ENCODE data around the gene ANKS1A. TPM values are rescaled to one million over a fixed set of nuclear protein-coding genes. Genes with fewer than 3 reads are reported as not detected.

ANKS1A gene
- total and polyA plus RNA-seq, 2 experiments from 2014 or later, result 12.1 to 31.9 TPM

- H3K4me1 ChIP-seq (ENCODE audit: insufficient read depth), result peaks cover 75% of the 10 kb centered on the region
- peaks cover 10% of the 10 kb centered on the region; the same call in 1 of the 2 replicates for H3F3A ChIP-seq (replicated peaks; ENCODE audit: low read depth)
- H3K9me2 ChIP-seq (ENCODE audit: insufficient read depth), result no peaks in the 10 kb centered on the region
- ATAC-seq, result no peak
- no peak overlapping the region for H3K4me3 Mint-ChIP-seq
- peaks cover 7% of the 10 kb centered on the region for H3K27me3 Mint-ChIP-seq (ENCODE audit: insufficient read depth, low read depth, poor library complexity)
- H3K4me1 Mint-ChIP-seq, result peaks cover 78% of the 10 kb centered on the region
- H3K4me3 ChIP-seq, result no peak overlapping the region
- DNase-seq (ENCODE audit: low spot score), result no peak
- H3K36me3 Mint-ChIP-seq (ENCODE audit: low read depth), result peaks cover 12% of the 10 kb centered on the region; the same call in 2 of the 3 replicates
- no peak overlapping the region for H3K27ac Mint-ChIP-seq
- no peak overlapping the region for H3K27ac ChIP-seq (ENCODE audit: low read depth)
- no peak overlapping the region for H3K4me2 ChIP-seq
- H2AFZ ChIP-seq, result no peak overlapping the region
- H4K20me1 ChIP-seq (replicated peaks; ENCODE audit: insufficient read depth), result no peaks in the 10 kb centered on the region
- no peaks in the 10 kb centered on the region for H3K27me3 ChIP-seq (ENCODE audit: insufficient read depth)
- H3K79me2 ChIP-seq (replicated peaks; ENCODE audit: insufficient read depth), result no peaks in the 10 kb centered on the region; the same call in 1 of the 2 replicates
- H3K9me3 Mint-ChIP-seq, result no peaks in the 10 kb centered on the region
- no peaks in the 10 kb centered on the region for H3K36me3 ChIP-seq (ENCODE audit: insufficient read depth)
- TF ChIP-seq STAT1 (IDR thresholded peaks at IDR 0.05; ENCODE audit: unreplicated experiment) (no peak), CREB1 (CRISPR knock-in tag; IDR thresholded peaks at IDR 0.05; ENCODE audit: low read depth) (no peak), EZH2 (IDR thresholded peaks at IDR 0.05; ENCODE audit: low read depth, unreplicated experiment) (no peak), EZH2phosphoT487 (IDR thresholded peaks at IDR 0.05; ENCODE audit: unreplicated experiment) (no peak), JUNB (IDR thresholded peaks at IDR 0.05; ENCODE audit: unreplicated experiment) (no peak), ZNF331 (CRISPR knock-in tag; IDR thresholded peaks at IDR 0.05; ENCODE audit: low read depth) (no peak), NANOG (IDR thresholded peaks at IDR 0.05; ENCODE audit: borderline replicate concordance) (no peak), CTCF (conservative IDR thresholded peaks at IDR 0.05; ENCODE audit: low read depth in 2 of 2) (no peak), REST (IDR thresholded peaks at IDR 0.05; ENCODE audit: unreplicated experiment) (no peak), POLR2AphosphoS5 (IDR thresholded peaks at IDR 0.05; ENCODE audit: low read depth) (no peak)
Observed at GRCh38 chr6:35040398-35040797, 151.3 kb downstream of the ANKS1A start.

All from GM23338 (cell line).